Peyer's patch (tissue), 4 donors: ENCODE results near the gene CARD14. TPM values are rescaled to one million over a fixed set of nuclear protein-coding genes. Genes with fewer than 3 reads are reported as not detected.
A peak's percentile ranks its signal among the peaks of the same experiment; 100 is the strongest.

ENCODE experiments used
- DNase-seq, 3 donors: peaks; one replicate each; pipeline ENCODE4 v3.0.0-alpha.2; 2017 to 2019
- H3K27ac ChIP-seq, 4 donors: fragments of 200-600 bp; sonication (generic); one replicate each; pipeline ENCODE4 v1.5.1; 2016 to 2019
- H3K27me3 ChIP-seq, 2 donors: fragments of 200-600 bp; sonication (generic); one replicate each; pipeline ENCODE4 v1.5.1; 2019
- H3K36me3 ChIP-seq, 3 donors: fragments of 200-600 bp; sonication (generic); one replicate each; pipeline ENCODE4 v1.5.1; 2016 to 2019
- H3K4me1 ChIP-seq, 4 donors: fragments of 200-600 bp; sonication (generic); one replicate each; pipeline ENCODE4 v1.5.1; 2016 to 2019
- H3K4me3 ChIP-seq, 4 donors: fragments of 200-600 bp; sonication (generic); 1 replicate in 3 of 4; 2 replicates in 1 of 4; pipeline ENCODE4 v1.5.1; 2016 to 2019; ENCODE audit warnings: mild to moderate bottlenecking in 1 of 4
- H3K9me3 ChIP-seq, 4 donors: fragments of 200-600 bp; sonication (generic); one replicate each; pipeline ENCODE4 v1.5.1; 2016 to 2019; ENCODE audit warnings: mild to moderate bottlenecking in 1 of 4
- POLR2A ChIP-seq, 2 donors: fragments of 450-650 bp; IDR thresholded peaks; one replicate each; pipeline ENCODE4 v1.5.1; 2017; ENCODE audit warnings: antibody characterized with exemption in 2 of 2, mild to moderate bottlenecking in 2 of 2, moderate library complexity in 2 of 2
- total RNA-seq, 4 donors: library from RNA; depleted of rRNA; stranded (reverse); fragments of >200 nt; gene quantifications; one replicate each; pipeline ENCODE4 v1.1.0, GENCODE V29; 2016
- TF ChIP-seq, protein P1 (sequence below), 6 experiments: fragments of 450-650 bp in 4 of 6; fragments of 200-600 bp in 2 of 6; sonication (generic) in 1 of 6; IDR thresholded peaks; one replicate each; pipeline ENCODE4 v1.5.1; 2017 to 2019; ENCODE audit warnings: antibody characterized with exemption in 6 of 6, mild to moderate bottlenecking in 3 of 6, moderate library complexity in 1 of 6

Gene CARD14
- total RNA-seq, 4 donors from 2014 or later, result 0.94 to 5.4 (median 2.6) TPM

DNA sequence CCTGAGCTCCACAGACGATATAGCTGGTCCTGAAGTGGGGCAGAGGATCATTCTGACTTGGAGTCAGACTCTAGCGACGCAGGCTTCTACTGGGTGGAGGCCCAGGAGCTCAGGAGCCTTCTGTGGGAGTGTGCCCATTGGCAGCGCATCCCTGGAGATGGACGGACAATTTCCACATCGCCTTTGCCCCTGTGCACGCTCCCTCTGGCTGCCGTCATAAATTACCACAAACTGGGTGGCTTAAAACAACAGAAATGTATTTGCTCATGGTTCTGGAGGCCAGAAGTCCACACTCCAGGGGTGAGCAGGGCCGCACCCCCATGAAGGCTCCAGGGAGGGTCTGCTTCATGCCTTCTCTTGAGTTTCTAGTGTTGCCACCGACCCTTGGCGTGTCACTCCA lies 6.9 kb downstream of the CARD14 start:
- Histone ChIP-seq H3K4me3 (no peak overlapping the region), H3K36me3 (no peaks in the 10 kb centered on the region)

GRCh38 chr17:80177986-80178595 lies 8.3 kb downstream of the CARD14 start:
- H3K4me3 ChIP-seq, result peak overlapping the region in 1 of 4 donors; percentile 28
- no peak for TF ChIP-seq POLR2A (IDR thresholded peaks at IDR 0.05)
- TF ChIP-seq, protein P1, sequence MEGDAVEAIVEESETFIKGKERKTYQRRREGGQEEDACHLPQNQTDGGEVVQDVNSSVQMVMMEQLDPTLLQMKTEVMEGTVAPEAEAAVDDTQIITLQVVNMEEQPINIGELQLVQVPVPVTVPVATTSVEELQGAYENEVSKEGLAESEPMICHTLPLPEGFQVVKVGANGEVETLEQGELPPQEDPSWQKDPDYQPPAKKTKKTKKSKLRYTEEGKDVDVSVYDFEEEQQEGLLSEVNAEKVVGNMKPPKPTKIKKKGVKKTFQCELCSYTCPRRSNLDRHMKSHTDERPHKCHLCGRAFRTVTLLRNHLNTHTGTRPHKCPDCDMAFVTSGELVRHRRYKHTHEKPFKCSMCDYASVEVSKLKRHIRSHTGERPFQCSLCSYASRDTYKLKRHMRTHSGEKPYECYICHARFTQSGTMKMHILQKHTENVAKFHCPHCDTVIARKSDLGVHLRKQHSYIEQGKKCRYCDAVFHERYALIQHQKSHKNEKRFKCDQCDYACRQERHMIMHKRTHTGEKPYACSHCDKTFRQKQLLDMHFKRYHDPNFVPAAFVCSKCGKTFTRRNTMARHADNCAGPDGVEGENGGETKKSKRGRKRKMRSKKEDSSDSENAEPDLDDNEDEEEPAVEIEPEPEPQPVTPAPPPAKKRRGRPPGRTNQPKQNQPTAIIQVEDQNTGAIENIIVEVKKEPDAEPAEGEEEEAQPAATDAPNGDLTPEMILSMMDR (IDR thresholded peaks at IDR 0.05), result no peak
- DNase-seq, result peak in 1 of 3 donors; percentile 72

More for the DNA sequence above, 6.9 kb downstream of the CARD14 start:
- no peak for TF ChIP-seq POLR2A (IDR thresholded peaks at IDR 0.05)
- TF ChIP-seq, protein P1 (IDR thresholded peaks at IDR 0.05), result no peak
- Histone ChIP-seq H3K4me1 (no peaks in the 10 kb centered on the region), H3K27me3 (no peaks in the 10 kb centered on the region), H3K27ac (no peak overlapping the region), H3K9me3 (no peaks in the 10 kb centered on the region)
- DNase-seq, result no peak

GRCh38 chr17:80180192-80180591 lies 10.4 kb downstream of the CARD14 start:
- no peak for TF ChIP-seq POLR2A (IDR thresholded peaks at IDR 0.05)
- TF ChIP-seq, protein P1 (IDR thresholded peaks at IDR 0.05), result no peak
- H3K27ac ChIP-seq, result no peak overlapping the region
- DNase-seq, result no peak
- no peaks in the 10 kb centered on the region for H3K4me1 ChIP-seq
- no peaks in the 10 kb centered on the region for H3K27me3 ChIP-seq
- no peaks in the 10 kb centered on the region for H3K9me3 ChIP-seq
- no peaks in the 10 kb centered on the region for H3K36me3 ChIP-seq
- H3K4me3 ChIP-seq, result no peak overlapping the region

More at GRCh38 chr17:80177986-80178595, 8.3 kb downstream of the CARD14 start:
- no peaks in the 10 kb centered on the region for H3K9me3 ChIP-seq
- H3K36me3 ChIP-seq, result no peaks in the 10 kb centered on the region
- no peak overlapping the region for H3K27ac ChIP-seq
- H3K4me1 ChIP-seq, result no peaks in the 10 kb centered on the region
- no peaks in the 10 kb centered on the region for H3K27me3 ChIP-seq

GRCh38 chr17:80181431-80181830 lies 11.6 kb downstream of the CARD14 start:
- Histone ChIP-seq H3K27me3 (no peaks in the 10 kb centered on the region), H3K4me3 (no peak overlapping the region), H3K4me1 (no peaks in the 10 kb centered on the region), H3K9me3 (no peaks in the 10 kb centered on the region), H3K27ac (no peak overlapping the region), H3K36me3 (no peaks in the 10 kb centered on the region)
- DNase-seq, result no peak
- TF ChIP-seq POLR2A (IDR thresholded peaks at IDR 0.05), result no peak
- TF ChIP-seq, protein P1 (IDR thresholded peaks at IDR 0.05), result no peak

- TF ChIP-seq POLR2A (IDR thresholded peaks at IDR 0.05), result no peak
- TF ChIP-seq, protein P1 (IDR thresholded peaks at IDR 0.05), result no peak
- no peak overlapping the region for H3K4me3 ChIP-seq
These were observed 12.5 kb downstream of the CARD14 start for GRCh38 chr17:80182118-80182844.

More at GRCh38 chr17:80182118-80182844, 12.5 kb downstream of the CARD14 start:
- Histone ChIP-seq H3K4me1 (no peaks in the 10 kb centered on the region), H3K9me3 (no peaks in the 10 kb centered on the region), H3K27ac (no peak overlapping the region), H3K36me3 (no peaks in the 10 kb centered on the region), H3K27me3 (no peaks in the 10 kb centered on the region)
- DNase-seq, result no peak
